ENCODE results near the gene CDH20.

Gene CDH20

DNA sequence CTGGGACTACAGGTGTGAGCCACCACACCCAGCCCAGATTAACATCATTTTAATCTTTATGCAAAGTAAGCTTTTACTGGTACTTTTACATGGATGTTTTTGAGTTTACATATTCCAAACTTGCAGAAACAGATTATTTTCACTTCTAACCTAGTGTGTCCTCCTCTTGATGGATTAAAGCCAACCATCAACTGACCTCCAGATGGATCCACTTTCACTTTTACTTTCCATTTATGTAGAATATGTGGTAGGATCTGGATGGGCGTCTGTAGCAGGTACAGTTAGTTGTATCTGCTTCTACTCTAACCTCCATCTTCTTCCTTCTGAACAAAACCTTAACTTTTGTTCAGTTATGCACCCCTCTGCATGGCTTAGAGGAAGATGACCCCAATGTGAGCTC is 264.1 kb downstream of the CDH20 start:
- Histone ChIP-seq H3K27me3 (ENCODE audit: control insufficient read depth, insufficient read depth, low read length, poor library complexity, severe bottlenecking) (no peaks in the 10 kb centered on the region), H3K36me3 (ENCODE audit: control insufficient read depth, insufficient read depth, low read length) (no peaks in the 10 kb centered on the region), H3K4me3 (ENCODE audit: insufficient read depth, low read depth, low read length) (no peak overlapping the region), H3K27ac (ENCODE audit: insufficient read depth, low read depth, low read length, poor library complexity, severe bottlenecking) (no peak overlapping the region), H3K9me3 (ENCODE audit: control insufficient read depth, low read length) (no peaks in the 10 kb centered on the region), H3K4me1 (ENCODE audit: control insufficient read depth, insufficient read depth, low read length) (no peaks in the 10 kb centered on the region)
- WGBS, 2 experiments, result no CpG with 5 or more reads among the region's 1 CpG

GRCh38 chr18:61600422-61600821 is 267.2 kb downstream of the CDH20 start:
- Histone ChIP-seq H3K36me3 (ENCODE audit: control insufficient read depth, insufficient read depth, low read length) (no peaks in the 10 kb centered on the region), H3K27me3 (ENCODE audit: control insufficient read depth, insufficient read depth, low read length, poor library complexity, severe bottlenecking) (peaks cover 14% of the 10 kb centered on the region), H3K4me3 (ENCODE audit: insufficient read depth, low read depth, low read length) (no peak overlapping the region), H3K4me1 (ENCODE audit: control insufficient read depth, insufficient read depth, low read length) (peaks cover 2% of the 10 kb centered on the region), H3K9me3 (ENCODE audit: control insufficient read depth, low read length) (no peaks in the 10 kb centered on the region), H3K27ac (ENCODE audit: insufficient read depth, low read depth, low read length, poor library complexity, severe bottlenecking) (no peak overlapping the region)
- WGBS, 2 experiments, result 95 to 96% methylated on average over 4 of the region's 4 CpGs

DNA sequence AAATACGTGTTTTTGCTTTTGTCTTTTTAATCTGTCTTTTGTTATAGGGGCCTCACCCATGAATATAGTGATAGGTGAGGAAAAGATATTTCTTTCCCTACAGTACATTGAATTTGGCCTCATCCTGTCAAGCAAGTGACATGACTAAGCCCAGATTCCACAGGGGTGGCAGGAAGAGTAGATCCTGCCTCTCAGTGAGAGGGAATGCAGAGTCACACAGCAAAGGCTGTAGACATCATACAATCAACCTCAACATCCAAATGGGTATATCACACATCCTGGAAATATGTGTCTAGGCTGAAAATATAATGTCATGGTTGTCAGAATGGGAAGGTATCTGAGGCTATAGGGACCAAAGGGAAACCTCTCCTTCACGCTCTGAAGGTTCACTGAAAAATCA is 269.6 kb downstream of the CDH20 start:
- WGBS, 2 experiments, result 100% methylated on average over 2 of the region's 2 CpGs; no CpG with 5 or more reads in 1 of the 2 experiments
- Histone ChIP-seq H3K27me3 (ENCODE audit: control insufficient read depth, insufficient read depth, low read length, poor library complexity, severe bottlenecking) (peaks cover 19% of the 10 kb centered on the region), H3K9me3 (ENCODE audit: control insufficient read depth, low read length) (no peaks in the 10 kb centered on the region), H3K4me3 (ENCODE audit: insufficient read depth, low read depth, low read length) (no peak overlapping the region), H3K27ac (ENCODE audit: insufficient read depth, low read depth, low read length, poor library complexity, severe bottlenecking) (no peak overlapping the region), H3K4me1 (ENCODE audit: control insufficient read depth, insufficient read depth, low read length) (peaks cover 15% of the 10 kb centered on the region), H3K36me3 (ENCODE audit: control insufficient read depth, insufficient read depth, low read length) (no peaks in the 10 kb centered on the region)

Data from ectodermal cell (in vitro differentiated cells).